H1 (cell line): Measurements from ENCODE around the gene CFDP1. TPM values are rescaled to one million over a fixed set of nuclear protein-coding genes. Genes with fewer than 3 reads are reported as not detected.

Experiments used
- CHD1 ChIP-seq: IDR thresholded peaks from 2 replicates; pipeline ENCODE4 v1.6.1; 2012; ENCODE audit warnings: low read depth, low read length, improper control_type of control experiment
- RAD21 ChIP-seq, 2 experiments: IDR thresholded peaks in 1 of 2; conservative IDR thresholded peaks in 1 of 2; 2 replicates each; pipeline ENCODE4 v1.6.1; 2011; ENCODE audit warnings: low read depth in 2 of 2, low read length in 2 of 2, improper control_type of control experiment in 1 of 2, inconsistent platforms in 1 of 2, mild to moderate bottlenecking in 1 of 2, moderate library complexity in 1 of 2
- SRF ChIP-seq: IDR thresholded peaks from 2 replicates; pipeline ENCODE4 v1.6.1; 2011; ENCODE audit warnings: mild to moderate bottlenecking, low read depth, low read length, moderate library complexity
- USF2 ChIP-seq: IDR thresholded peaks from 2 replicates; pipeline ENCODE4 v1.6.1; 2011; ENCODE audit warnings: low read length, improper control_type of control experiment
- polyA plus RNA-seq, 7 experiments: library from polyadenylated mRNA; depleted of rRNA in 3 of 7; stranded (reverse) in 5 of 7; unstranded in 2 of 7; fragments of >200 nt in 5 of 7; fragments of 200-250 nt in 2 of 7; gene quantifications; 1 replicate in 5 of 7; 2 replicates in 1 of 7; 4 replicates in 1 of 7; pipeline versions ENCODE4 v1.2.1 to v1.2.3, GENCODE V29; 2011 to 2013; ENCODE audit warnings: missing spikeins in 2 of 7, mixed read lengths in 2 of 7
- total RNA-seq: library from RNA; stranded (reverse); fragmentation: NEBNext Ultra II Directional; extraction: Animal tissue kit (Norgen Biotek cat#: 25700); gene quantifications from 2 replicates; pipeline ENCODE4 v1.2.1, GENCODE V29; 2021

CFDP1 gene
- total and polyA plus RNA-seq, 2 of the 8 experiments (the other 6 are each of a cell fraction or from before 2014, with no cell fraction given): 25.5 to 77.3 TPM

DNA sequence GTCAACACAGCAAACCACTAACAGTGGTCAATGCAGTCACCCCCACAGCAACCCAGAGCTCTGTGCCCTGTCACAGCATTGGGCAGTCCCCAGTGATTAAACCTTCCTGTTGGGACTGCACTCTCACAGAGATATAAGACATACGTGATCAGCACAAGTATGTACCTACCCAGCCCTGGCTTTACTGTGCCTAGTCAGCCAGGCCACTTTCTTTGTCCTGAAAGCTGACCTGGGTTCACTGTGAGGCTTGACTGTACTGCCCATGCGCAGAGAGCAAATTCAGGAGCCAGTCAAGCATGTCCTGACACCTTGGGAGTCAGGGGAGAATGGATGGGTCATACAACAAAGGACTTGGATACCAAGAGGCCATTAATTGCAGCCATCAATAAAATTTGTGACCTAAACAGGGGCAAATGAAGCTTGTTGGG, 42.1 kb upstream of the CFDP1 start (continued):
- TF ChIP-seq USF2 (no peak), SRF (no peak), CHD1 (no peak), RAD21 (IDR thresholded peaks at IDR 0.05 in 1 of 2, conservative IDR thresholded peaks at IDR 0.05 in 1 of 2; ENCODE audit: low read depth in 2 of 2, low read length in 2 of 2) (no peak)
